GM13976 (cell line): ENCODE measurements around the gene ANXA2R.
A peak's percentile ranks its signal among the peaks of the same experiment; 100 is the strongest.

Source experiments
- DNase-seq: peaks from one replicate; pipeline ENCODE4 v3.0.0; 2012; ENCODE audit warnings: low spot score
- in situ Hi-C: fragments of 300-500 bp; cut with MboI; formaldehyde crosslinking; loops from one replicate; pipeline ENCODE4 v1.12.0; 2022; ENCODE audit warnings: low sequenced_read_pairs, mixed read lengths, inconsistent platforms; ENCODE audit not compliant: unreplicated experiment
- TF ChIP-seq, protein P1 (sequence below): IDR thresholded peaks from 2 replicates; pipeline ENCODE4 v1.5.1; 2012; ENCODE audit warnings: borderline replicate concordance, mild to moderate bottlenecking; ENCODE audit not compliant: insufficient read depth; ENCODE audit errors: extremely low read depth, missing control alignments, control extremely low read depth

ANXA2R gene

DNA sequence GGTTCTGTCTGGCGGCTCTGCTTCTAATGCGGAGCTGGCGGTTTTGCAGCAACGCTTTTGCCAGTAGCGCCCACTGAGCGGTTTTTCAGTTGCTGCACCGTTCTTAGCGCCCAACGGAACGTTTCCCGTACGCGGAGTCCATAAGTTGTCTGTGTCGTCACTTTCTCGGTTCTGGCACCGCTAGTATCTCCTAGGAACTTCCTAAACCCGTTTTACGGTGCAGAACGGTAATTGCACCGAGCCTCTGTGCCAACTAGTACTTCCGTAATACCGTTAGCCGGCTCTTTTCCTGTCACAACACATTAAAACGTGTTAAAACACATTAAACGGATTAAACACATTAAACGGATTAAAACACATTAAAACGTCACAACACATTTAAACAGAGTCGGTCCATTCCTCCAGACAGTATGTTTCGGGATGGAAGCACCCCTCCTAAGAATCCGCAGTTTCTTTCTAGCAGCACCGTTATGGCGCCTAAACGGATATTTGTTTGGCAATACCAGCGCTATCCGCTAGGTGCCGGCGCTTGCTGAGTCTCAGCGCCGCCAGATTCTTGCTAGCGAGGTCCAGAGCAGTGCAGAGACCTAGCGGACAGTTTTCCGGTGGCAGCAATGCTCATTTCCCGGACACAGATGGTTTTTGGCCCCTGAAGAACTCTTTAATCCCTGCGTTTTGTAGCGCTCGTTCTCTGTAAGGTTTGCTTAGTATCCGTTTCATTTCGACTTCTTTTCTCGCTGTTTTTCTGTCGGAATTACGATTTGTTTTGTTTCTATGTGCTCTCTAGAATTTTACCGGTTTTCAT lies 45.4 kb downstream of the ANXA2R start:
- DNase-seq, result peak; percentile 65
- in situ Hi-C loops, result no loop called here
- TF ChIP-seq, protein P1, sequence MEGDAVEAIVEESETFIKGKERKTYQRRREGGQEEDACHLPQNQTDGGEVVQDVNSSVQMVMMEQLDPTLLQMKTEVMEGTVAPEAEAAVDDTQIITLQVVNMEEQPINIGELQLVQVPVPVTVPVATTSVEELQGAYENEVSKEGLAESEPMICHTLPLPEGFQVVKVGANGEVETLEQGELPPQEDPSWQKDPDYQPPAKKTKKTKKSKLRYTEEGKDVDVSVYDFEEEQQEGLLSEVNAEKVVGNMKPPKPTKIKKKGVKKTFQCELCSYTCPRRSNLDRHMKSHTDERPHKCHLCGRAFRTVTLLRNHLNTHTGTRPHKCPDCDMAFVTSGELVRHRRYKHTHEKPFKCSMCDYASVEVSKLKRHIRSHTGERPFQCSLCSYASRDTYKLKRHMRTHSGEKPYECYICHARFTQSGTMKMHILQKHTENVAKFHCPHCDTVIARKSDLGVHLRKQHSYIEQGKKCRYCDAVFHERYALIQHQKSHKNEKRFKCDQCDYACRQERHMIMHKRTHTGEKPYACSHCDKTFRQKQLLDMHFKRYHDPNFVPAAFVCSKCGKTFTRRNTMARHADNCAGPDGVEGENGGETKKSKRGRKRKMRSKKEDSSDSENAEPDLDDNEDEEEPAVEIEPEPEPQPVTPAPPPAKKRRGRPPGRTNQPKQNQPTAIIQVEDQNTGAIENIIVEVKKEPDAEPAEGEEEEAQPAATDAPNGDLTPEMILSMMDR, result peak; percentile 88

DNA sequence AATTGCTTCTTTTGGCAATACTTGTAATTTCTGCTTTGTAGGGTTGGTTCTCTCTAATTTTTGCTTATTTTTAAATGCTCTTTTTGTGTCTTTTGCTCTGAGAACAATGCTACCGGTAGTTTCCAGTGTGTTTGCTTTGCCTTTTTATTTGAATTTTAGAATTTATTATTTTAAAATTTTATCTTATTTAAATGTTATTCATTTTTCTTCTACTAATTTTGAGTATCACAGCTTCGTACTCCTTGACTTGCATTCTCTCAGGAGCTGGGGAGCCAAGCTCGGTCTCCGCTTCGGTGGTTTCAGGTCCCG lies 45.9 kb downstream of the ANXA2R start:
- TF ChIP-seq, protein P1, result no peak
- in situ Hi-C loops, result no loop called here
- DNase-seq, result no peak

DNA sequence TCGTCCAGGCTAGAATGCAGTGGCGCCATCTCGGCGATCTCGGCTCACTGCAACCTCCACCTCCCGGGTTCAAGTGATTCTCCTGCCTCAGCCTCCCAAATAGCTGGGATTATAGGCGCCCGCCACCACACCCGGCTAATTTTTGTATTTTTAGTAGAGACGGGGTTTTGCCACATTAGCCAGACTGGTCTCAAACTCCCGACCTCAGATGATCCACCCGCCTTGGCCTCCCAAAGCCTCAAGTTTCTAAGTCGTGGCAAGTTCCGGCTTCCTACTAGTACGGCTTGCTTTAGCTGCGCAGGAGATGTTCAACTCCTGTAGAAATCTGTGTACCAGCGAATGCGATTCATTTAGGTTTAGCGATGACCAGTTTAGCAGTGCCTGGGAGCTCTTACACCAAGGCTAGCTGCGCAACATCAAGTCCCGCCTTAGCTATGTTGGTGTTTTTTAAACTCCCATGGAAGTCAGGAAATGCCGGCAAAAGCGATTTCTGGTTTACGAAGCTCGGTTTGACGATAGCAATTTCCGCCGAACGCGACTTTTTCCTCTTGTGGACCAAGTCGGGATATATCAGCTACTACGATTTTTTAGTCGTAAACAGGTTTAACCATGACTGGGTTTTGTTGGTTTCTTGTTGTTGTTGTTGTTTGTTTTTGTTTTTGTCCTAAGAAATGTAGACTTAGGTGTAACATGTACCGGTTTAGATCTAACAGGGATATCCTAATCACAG lies 46.4 kb downstream of the ANXA2R start:
- TF ChIP-seq, protein P1, result no peak
- in situ Hi-C loops, result no loop called here
- no peak for DNase-seq

DNA sequence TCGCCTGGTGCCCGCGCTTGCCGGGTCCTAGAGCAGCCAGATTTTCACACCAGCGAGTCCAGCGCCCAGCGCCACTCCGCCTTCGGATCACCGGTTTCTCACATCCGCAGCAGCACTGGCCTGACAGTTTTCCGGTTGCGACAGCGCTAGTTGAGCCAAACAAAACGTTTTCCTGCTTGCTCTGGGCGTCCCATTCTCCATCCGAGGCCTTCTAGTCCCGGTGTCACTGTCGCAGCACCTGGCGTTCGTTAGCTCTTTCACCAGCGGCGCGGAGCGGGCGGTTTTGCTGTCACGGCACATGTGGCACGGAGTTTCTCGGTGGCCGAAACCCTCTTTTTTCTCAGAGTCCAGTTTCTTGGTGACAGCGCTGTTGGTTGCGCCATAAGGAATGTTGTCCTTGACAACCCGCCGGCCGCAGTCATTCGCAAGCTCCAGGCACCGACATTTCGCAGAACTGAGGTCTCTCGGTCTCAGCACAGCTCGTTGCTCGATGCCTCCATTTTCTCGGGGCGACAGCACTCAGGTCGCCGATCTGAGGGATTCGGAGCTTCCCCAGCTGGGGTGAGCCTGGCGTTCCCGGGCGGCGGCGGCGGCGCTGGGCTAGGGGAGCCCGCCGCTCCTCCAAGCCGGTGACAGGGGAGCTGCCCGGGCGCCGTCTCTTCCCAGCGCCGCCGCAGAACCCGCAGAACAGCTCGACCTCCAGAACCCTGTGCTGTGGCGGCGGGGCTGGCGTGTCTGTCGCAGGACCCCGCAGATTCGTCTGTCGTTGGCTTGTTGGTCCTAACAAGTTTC lies 47.8 kb downstream of the ANXA2R start:
- in situ Hi-C loops, result no loop called here
- peak; percentile 76 for DNase-seq

DNA sequence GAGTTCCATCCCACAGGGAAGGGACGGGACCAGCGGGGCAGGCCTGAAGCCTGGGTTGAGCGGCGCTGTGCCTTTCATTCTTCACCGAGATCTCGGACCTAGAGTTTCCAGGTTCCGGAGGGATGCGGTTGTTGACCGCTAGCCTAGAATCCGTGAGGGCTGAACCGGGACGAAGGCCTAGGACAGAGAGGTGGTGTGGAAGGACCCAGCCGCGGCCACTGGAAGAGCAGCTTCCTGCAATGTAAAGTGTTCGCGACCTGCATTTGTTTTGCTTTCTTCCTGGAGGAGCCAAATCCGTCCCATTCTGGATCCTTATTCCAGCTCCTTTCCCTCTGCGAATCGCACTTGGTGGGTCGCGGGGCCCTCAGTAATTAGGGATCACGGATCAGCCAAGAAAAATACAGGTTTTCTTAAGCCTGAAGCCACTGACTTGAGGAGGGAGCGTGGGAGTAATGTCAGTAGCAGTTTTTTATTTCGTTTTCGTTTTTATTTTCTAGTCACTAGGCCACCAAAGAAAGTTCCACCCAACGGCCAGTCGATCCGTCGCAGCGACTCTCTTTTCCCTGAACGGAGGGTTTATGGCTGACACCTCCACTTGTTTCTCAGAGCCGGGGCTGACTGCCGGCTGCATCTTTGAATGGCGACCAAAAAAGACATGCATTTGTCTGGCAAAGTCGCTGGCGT lies 48.6 kb downstream of the ANXA2R start:
- in situ Hi-C loops, result no loop called here
- peak; percentile 79 for DNase-seq
- TF ChIP-seq, protein P1, result no peak

More for the DNA sequence above, 47.8 kb downstream of the ANXA2R start:
- TF ChIP-seq, protein P1, result no peak

DNA sequence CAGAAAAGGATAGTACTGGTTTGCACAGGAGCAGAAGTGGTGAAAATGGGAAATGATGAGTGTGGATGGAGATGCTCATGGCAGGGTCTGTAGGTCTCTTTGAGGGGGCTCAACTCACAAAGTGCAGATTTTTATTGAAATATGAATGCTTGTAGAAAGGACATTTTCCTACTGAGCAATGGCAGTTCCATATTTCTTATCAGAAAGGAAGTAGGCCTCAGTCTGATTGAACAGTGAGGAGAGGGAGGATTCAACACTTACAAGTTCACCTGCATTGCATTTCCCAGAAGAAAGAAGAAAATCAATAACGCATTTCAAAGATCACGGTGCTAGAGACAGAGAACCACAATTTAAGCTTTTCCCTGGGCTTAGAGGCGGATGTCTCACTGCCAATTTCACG lies 49.2 kb downstream of the ANXA2R start:
- DNase-seq, result no peak
- in situ Hi-C loops, result no loop called here
- TF ChIP-seq, protein P1, result no peak
